Endothelial cell of umbilical vein (primary cell): ENCODE measurements around the gene ZNF827. TPM values are rescaled to one million over a fixed set of nuclear protein-coding genes. Genes with fewer than 3 reads are reported as not detected.

ENCODE experiments used
- BruUV-seq: library from RNA; stranded (reverse); fragments of 400-500 nt; replicated peaks from 2 replicates; lab custom pipeline; 2021; lab: Mats Ljungman, UMichigan
- CTCF ChIA-PET: fragments of 300-600, 350-600 bp; sonication (Branson Sonifier 250); formaldehyde crosslinking; loops from one replicate; lab custom pipeline; 2021; ENCODE audit warnings: antibody characterized with exemption, inconsistent platforms; lab: Charles Lee
- POLR2A ChIA-PET: fragments of 300-600, 350-600 bp; sonication (Branson Sonifier 250); formaldehyde crosslinking; loops from one replicate; lab custom pipeline; 2021; ENCODE audit warnings: antibody characterized with exemption, inconsistent platforms; lab: Charles Lee
- DNase-seq: peaks from one replicate; pipeline ENCODE4 v3.0.0-alpha.2; 2011; ENCODE audit warnings: low read depth, low spot score
- FAIRE-seq: peaks from 2 replicates; lab custom pipeline; 2011; peaks lifted over from hg19 to GRCh38; lab: Jason Lieb, UNC
- H2AFZ ChIP-seq: 2 replicates; pipeline ENCODE4 v1.6.0; 2012; ENCODE audit warnings: low read depth, low read length, control low read depth, inconsistent platforms
- H3K27ac ChIP-seq: 2 replicates; pipeline ENCODE4 v1.5.1; 2011; ENCODE audit warnings: low read depth, mild to moderate bottlenecking, control low read depth, low read length, moderate library complexity; ENCODE audit not compliant: insufficient read depth
- H3K27me3 ChIP-seq, 2 experiments: 2 replicates each; pipeline versions ENCODE4 v1.6.0 to v1.6.1; 2011; ENCODE audit warnings: low read length in 2 of 2, mixed read lengths in 1 of 2; ENCODE audit not compliant: control insufficient read depth in 2 of 2, insufficient read depth in 2 of 2
- H3K36me3 ChIP-seq, 2 experiments: 2 replicates in 1 of 2; 3 replicates in 1 of 2; pipeline ENCODE4 v1.5.1; 2011; ENCODE audit warnings: low read length in 2 of 2, mild to moderate bottlenecking in 1 of 2, moderate library complexity in 1 of 2; ENCODE audit not compliant: control insufficient read depth in 2 of 2, insufficient read depth in 2 of 2; ENCODE audit errors: extremely low read depth in 1 of 2
- H3K4me1 ChIP-seq: 3 replicates; pipeline ENCODE4 v1.5.1; 2011; ENCODE audit warnings: mild to moderate bottlenecking, low read length; ENCODE audit not compliant: control insufficient read depth, insufficient read depth; ENCODE audit errors: extremely low read depth
- H3K4me2 ChIP-seq: 2 replicates; pipeline ENCODE4 v1.6.1; 2011; ENCODE audit warnings: low read length, control low read depth, mixed read lengths; ENCODE audit not compliant: insufficient read depth
- H3K4me3 ChIP-seq, 3 experiments: fragments of 200-600 bp in 1 of 3; sonication (generic), shearing (Covaris generic) in 1 of 3; replicated peaks in 1 of 3; 2 replicates each; pipeline ENCODE4 v1.5.1; 2011 to 2016; ENCODE audit warnings: control low read depth in 3 of 3, low read length in 3 of 3, mild to moderate bottlenecking in 2 of 3, inconsistent platforms in 1 of 3, low read depth in 1 of 3, moderate library complexity in 1 of 3; ENCODE audit not compliant: insufficient read depth in 1 of 3
- H3K79me2 ChIP-seq: 2 replicates; pipeline ENCODE4 v1.6.0; 2012; ENCODE audit warnings: low read length, inconsistent platforms; ENCODE audit not compliant: control insufficient read depth, insufficient read depth
- H3K9ac ChIP-seq: replicated peaks from 2 replicates; pipeline ENCODE3; 2011; ENCODE audit warnings: low read length, control low read depth; ENCODE audit not compliant: insufficient read depth; ENCODE audit errors: extremely low read depth
- H3K9me1 ChIP-seq: replicated peaks from 3 replicates; pipeline ENCODE4 v1.6.0; 2011; ENCODE audit warnings: mild to moderate bottlenecking, low read length; ENCODE audit not compliant: control insufficient read depth, insufficient read depth; ENCODE audit errors: extremely low read depth
- H3K9me3 ChIP-seq: replicated peaks from 2 replicates; pipeline ENCODE4 v1.5.1; 2012; ENCODE audit warnings: low read length, inconsistent platforms; ENCODE audit not compliant: control insufficient read depth, insufficient read depth
- H4K20me1 ChIP-seq: replicated peaks from 2 replicates; pipeline ENCODE3; 2011; ENCODE audit warnings: mild to moderate bottlenecking, low read length; ENCODE audit not compliant: control insufficient read depth, insufficient read depth; ENCODE audit errors: extremely low read depth
- EZH2 ChIP-seq: IDR thresholded peaks from 2 replicates; pipeline ENCODE4 v1.6.1; 2012; ENCODE audit warnings: borderline replicate concordance, low read depth, mild to moderate bottlenecking, moderate library complexity, low read length, inconsistent platforms; ENCODE audit not compliant: severe bottlenecking
- FOS ChIP-seq: IDR thresholded peaks from 2 replicates; pipeline ENCODE4 v1.6.1; 2011; ENCODE audit warnings: mild to moderate bottlenecking, low read length, moderate library complexity, borderline replicate concordance; ENCODE audit not compliant: insufficient read depth
- GATA2 ChIP-seq: IDR thresholded peaks from 2 replicates; pipeline ENCODE4 v1.7.0; 2011; ENCODE audit warnings: low read depth, mild to moderate bottlenecking, moderate library complexity, mixed read lengths, low read length; ENCODE audit not compliant: insufficient read length, insufficient read depth
- JUN ChIP-seq: IDR thresholded peaks from 2 replicates; pipeline ENCODE4 v1.6.1; 2011; ENCODE audit warnings: borderline replicate concordance, low read depth; ENCODE audit not compliant: insufficient read length, insufficient read depth
- MYC ChIP-seq: IDR thresholded peaks from one replicate; pipeline ENCODE4 v1.6.1; 2011; ENCODE audit warnings: mild to moderate bottlenecking, low read depth, low read length
- POLR2A ChIP-seq: IDR thresholded peaks from 2 replicates; pipeline ENCODE4 v1.6.1; 2012; ENCODE audit warnings: low read depth, mild to moderate bottlenecking, control low read depth, low read length
- POLR2AphosphoS5 ChIP-seq: IDR thresholded peaks from 2 replicates; pipeline ENCODE4 v1.6.1; 2012; ENCODE audit warnings: low read depth, mild to moderate bottlenecking, control low read depth, low read length, moderate library complexity; ENCODE audit not compliant: insufficient read depth
- dilution Hi-C: fragments of 300-500 bp; cut with MboI; formaldehyde crosslinking; loops from one replicate; pipeline ENCODE4 v1.15.0; 2019; ENCODE audit warnings: low sequenced_read_pairs; ENCODE audit not compliant: extremely low pct_ligation_motif_present
- intact Hi-C: fragments of 100-400 bp; cut with micrococcal nuclease; formaldehyde crosslinking; loops from one replicate; pipeline ENCODE4 v1.10.0; 2022
- polyA plus RNA-seq, 4 experiments: library from polyadenylated mRNA; depleted of rRNA in 3 of 4; stranded (reverse) in 3 of 4; unstranded in 1 of 4; fragments of >200 nt; gene quantifications; 2 replicates each; pipeline versions ENCODE4 v1.2.1 to v1.2.3, GENCODE V29; 2011 to 2012; ENCODE audit warnings: missing spikeins in 1 of 4
- total RNA-seq: library from RNA; stranded (reverse); gene quantifications from 2 replicates; pipeline ENCODE4 v1.2.3, GENCODE V29; 2021
- TF ChIP-seq, protein P1 (sequence below): IDR thresholded peaks from 2 replicates; pipeline ENCODE4 v1.6.1; 2011; ENCODE audit not compliant: insufficient read depth, insufficient read length
- TF ChIP-seq, protein P2 (sequence below), 2 donors: IDR thresholded peaks; 1 replicate in 1 of 2; 2 replicates in 1 of 2; pipeline ENCODE4 v1.5.1; 2011; ENCODE audit warnings: low read length in 2 of 2, mild to moderate bottlenecking in 2 of 2, moderate library complexity in 2 of 2, control low read depth in 1 of 2, inconsistent platforms in 1 of 2, low read depth in 1 of 2; ENCODE audit not compliant: insufficient read depth in 1 of 2; ENCODE audit errors: extremely low read depth in 1 of 2

ZNF827 gene
- total and polyA plus RNA-seq, 2 donors (not counting 3 experiments of a cell fraction or from before 2014, with no cell fraction given): 16.9 to 23.7 TPM

DNA sequence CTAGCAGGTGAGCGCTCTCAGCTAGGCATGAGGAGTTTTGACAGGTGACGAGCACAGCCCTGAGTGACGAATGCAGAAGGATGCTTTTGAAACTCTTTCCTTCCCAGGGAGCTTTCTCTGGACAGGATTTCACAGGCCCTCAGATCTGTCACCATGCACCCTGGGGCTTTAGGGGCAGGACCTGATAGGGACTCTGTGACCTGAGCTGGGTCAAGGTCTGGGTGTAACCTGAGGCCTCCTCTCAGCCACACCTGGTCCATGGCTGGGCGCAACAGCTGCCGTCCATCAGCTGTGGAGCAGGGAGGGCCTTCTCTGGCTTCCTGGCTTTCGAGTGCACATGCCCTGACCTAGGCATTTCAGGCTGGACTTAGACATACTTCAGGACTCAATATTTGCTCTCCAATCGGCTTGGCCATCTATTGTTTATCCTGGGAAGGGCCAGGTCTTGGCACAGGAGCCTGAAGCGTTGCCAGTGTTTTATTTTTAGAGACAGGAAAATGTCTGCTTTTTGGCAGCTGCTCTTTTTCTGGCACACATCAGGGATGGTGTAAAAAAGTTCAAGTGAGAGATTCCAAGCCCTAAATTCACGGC is 202.3 kb downstream of the ZNF827 start:
- no peak overlapping the region for H3K9ac ChIP-seq
- BruUV-seq: no TSS peak

More for the DNA sequence above, 202.3 kb downstream of the ZNF827 start:
- Histone ChIP-seq H3K4me2 (no peak overlapping the region), H3K9me1 (no peaks in the 10 kb centered on the region), H2AFZ (no peak overlapping the region), H3K79me2 (no peaks in the 10 kb centered on the region), H3K4me1 (peaks cover 42% of the 10 kb centered on the region), H3K4me3 (no peak overlapping the region), H4K20me1 (no peaks in the 10 kb centered on the region), H3K27me3 (peaks cover 0 to 5% of the 10 kb centered on the region in 2 experiments), H3K9me3 (no peaks in the 10 kb centered on the region), H3K36me3 (no peaks in the 10 kb centered on the region), H3K27ac (peak overlapping the region; percentile 94)
- DNase-seq: peak; percentile 72
- TF ChIP-seq FOS: no peak
- no peak for TF ChIP-seq POLR2A
- TF ChIP-seq POLR2AphosphoS5: no peak
- TF ChIP-seq, protein P1, sequence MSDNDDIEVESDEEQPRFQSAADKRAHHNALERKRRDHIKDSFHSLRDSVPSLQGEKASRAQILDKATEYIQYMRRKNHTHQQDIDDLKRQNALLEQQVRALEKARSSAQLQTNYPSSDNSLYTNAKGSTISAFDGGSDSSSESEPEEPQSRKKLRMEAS: no peak
- no peak for TF ChIP-seq MYC
- TF ChIP-seq JUN: no peak
- TF ChIP-seq GATA2: no peak
- TF ChIP-seq EZH2: no peak
- TF ChIP-seq, protein P2, sequence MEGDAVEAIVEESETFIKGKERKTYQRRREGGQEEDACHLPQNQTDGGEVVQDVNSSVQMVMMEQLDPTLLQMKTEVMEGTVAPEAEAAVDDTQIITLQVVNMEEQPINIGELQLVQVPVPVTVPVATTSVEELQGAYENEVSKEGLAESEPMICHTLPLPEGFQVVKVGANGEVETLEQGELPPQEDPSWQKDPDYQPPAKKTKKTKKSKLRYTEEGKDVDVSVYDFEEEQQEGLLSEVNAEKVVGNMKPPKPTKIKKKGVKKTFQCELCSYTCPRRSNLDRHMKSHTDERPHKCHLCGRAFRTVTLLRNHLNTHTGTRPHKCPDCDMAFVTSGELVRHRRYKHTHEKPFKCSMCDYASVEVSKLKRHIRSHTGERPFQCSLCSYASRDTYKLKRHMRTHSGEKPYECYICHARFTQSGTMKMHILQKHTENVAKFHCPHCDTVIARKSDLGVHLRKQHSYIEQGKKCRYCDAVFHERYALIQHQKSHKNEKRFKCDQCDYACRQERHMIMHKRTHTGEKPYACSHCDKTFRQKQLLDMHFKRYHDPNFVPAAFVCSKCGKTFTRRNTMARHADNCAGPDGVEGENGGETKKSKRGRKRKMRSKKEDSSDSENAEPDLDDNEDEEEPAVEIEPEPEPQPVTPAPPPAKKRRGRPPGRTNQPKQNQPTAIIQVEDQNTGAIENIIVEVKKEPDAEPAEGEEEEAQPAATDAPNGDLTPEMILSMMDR (IDR thresholded peaks at IDR 0.05; ENCODE audit: extremely low read depth in 1 of 2, insufficient read depth in 1 of 2, low read depth in 1 of 2, low read length in 2 of 2): no peak
- peak; percentile 86 for FAIRE-seq
- intact Hi-C loops: no loop called here
- POLR2A ChIA-PET: no interaction called here
- CTCF ChIA-PET: interaction anchor here (0.7 to 1.4 kb wide), 4 partner anchors 14 to 151 kb away, joined by 3 to 5 read pairs (median 4); no protein-coding TSS in a partner anchor
- dilution Hi-C loops: no loop called here
